Measurements from ENCODE around the gene COBLL1. TPM values are rescaled to one million over a fixed set of nuclear protein-coding genes. Genes with fewer than 3 reads are reported as not detected.

The COBLL1 gene
- polyA plus RNA-seq, 1 donor (not counting 4 experiments of a cell fraction or from before 2014, with no cell fraction given), result 14.9 TPM

DNA sequence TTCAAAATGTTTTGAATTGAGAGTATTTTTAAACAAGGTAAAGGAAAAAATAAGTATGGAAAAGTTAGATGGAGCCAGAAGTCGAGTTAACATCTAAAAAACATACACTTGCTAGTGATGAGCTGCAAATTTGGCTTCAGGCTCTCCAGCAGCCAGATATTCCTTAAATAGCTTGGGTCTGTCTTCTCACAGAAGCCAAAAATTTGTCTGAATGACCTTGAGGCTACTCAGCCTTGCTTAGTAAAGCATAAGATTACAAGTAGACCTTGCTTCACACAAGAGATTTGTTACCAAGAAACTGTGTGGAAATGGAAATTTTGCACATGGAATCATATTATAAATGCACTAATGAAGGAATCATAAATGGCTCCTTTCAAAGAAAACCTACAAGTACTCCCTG is 179.6 kb downstream of the COBLL1 start:
- Histone ChIP-seq H3K9ac (ENCODE audit: control insufficient read depth, extremely low read depth, insufficient read depth, low read length) (no peak overlapping the region), H3K27me3 (ENCODE audit: control insufficient read depth, extremely low read depth, insufficient read depth, low read length) (no peaks in the 10 kb centered on the region), H3K9me1 (ENCODE audit: control insufficient read depth, extremely low read depth, insufficient read depth, low read length) (no peaks in the 10 kb centered on the region), H2AFZ (ENCODE audit: control insufficient read depth, low read length) (no peak overlapping the region), H4K20me1 (ENCODE audit: control insufficient read depth, extremely low read depth, insufficient read depth, low read length) (no peaks in the 10 kb centered on the region), H3K4me1 (ENCODE audit: control insufficient read depth, extremely low read depth, insufficient read depth, low read length) (peaks cover 5% of the 10 kb centered on the region), H3K79me2 (ENCODE audit: control insufficient read depth, insufficient read depth, low read length) (no peaks in the 10 kb centered on the region), H3K4me2 (ENCODE audit: control insufficient read depth, extremely low read depth, insufficient read depth, low read depth, low read length) (no peak overlapping the region), H3K9me3 (ENCODE audit: control insufficient read depth, low read depth, low read length) (no peaks in the 10 kb centered on the region), H3K4me3 (ENCODE audit: control insufficient read depth in 2 of 3, extremely low read depth in 1 of 3, insufficient read depth in 2 of 3, low read depth in 1 of 3, low read length in 3 of 3) (no peak overlapping the region), H3K27ac (ENCODE audit: control insufficient read depth, insufficient read depth, low read length) (no peak overlapping the region), H3K36me3 (ENCODE audit: control insufficient read depth in 2 of 2, extremely low read depth in 1 of 2, insufficient read depth in 2 of 2, low read length in 2 of 2) (no peaks in the 10 kb centered on the region)
- FAIRE-seq (no peak), DNase-seq (ENCODE audit: low read depth, low spot score) (no peak)
- dilution Hi-C loops (cut with MboI; ENCODE audit: extremely low pct_ligation_motif_present, low sequenced_read_pairs), result no loop called here
- TF ChIP-seq EZH2 (IDR thresholded peaks at IDR 0.05; ENCODE audit: low read length), result no peak
- TF ChIP-seq, protein P1, sequence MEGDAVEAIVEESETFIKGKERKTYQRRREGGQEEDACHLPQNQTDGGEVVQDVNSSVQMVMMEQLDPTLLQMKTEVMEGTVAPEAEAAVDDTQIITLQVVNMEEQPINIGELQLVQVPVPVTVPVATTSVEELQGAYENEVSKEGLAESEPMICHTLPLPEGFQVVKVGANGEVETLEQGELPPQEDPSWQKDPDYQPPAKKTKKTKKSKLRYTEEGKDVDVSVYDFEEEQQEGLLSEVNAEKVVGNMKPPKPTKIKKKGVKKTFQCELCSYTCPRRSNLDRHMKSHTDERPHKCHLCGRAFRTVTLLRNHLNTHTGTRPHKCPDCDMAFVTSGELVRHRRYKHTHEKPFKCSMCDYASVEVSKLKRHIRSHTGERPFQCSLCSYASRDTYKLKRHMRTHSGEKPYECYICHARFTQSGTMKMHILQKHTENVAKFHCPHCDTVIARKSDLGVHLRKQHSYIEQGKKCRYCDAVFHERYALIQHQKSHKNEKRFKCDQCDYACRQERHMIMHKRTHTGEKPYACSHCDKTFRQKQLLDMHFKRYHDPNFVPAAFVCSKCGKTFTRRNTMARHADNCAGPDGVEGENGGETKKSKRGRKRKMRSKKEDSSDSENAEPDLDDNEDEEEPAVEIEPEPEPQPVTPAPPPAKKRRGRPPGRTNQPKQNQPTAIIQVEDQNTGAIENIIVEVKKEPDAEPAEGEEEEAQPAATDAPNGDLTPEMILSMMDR (optimal IDR thresholded peaks at IDR 0.05 in 1 of 3, IDR thresholded peaks at IDR 0.05 in 1 of 3, conservative IDR thresholded peaks at IDR 0.05 in 1 of 3; ENCODE audit: extremely low read depth in 1 of 3, insufficient read depth in 2 of 3, low read length in 3 of 3), result no peak

DNA sequence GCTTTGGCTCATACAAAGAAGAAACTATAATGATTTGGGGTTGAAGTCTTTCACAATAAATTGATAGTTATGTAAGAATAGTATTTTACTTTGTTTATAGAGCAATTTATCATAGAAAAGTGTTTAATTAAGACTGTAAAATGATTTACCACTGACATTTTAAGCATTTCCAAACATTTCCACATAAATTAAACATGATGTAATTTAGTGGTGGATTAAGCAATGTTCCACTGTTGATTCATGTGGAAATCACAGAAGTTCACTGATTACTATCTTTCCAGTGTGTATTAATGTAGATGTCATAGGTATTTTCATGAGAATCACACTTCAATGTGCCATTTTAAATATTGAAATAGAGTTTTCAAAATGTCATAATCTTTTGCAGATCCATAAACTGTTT is 180.3 kb downstream of the COBLL1 start:
- no peak for TF ChIP-seq EZH2 (IDR thresholded peaks at IDR 0.05; ENCODE audit: low read length)
- TF ChIP-seq, protein P1 (optimal IDR thresholded peaks at IDR 0.05 in 1 of 3, IDR thresholded peaks at IDR 0.05 in 1 of 3, conservative IDR thresholded peaks at IDR 0.05 in 1 of 3; ENCODE audit: extremely low read depth in 1 of 3, insufficient read depth in 2 of 3, low read length in 3 of 3), result no peak
- H3K4me2 ChIP-seq (ENCODE audit: control insufficient read depth, extremely low read depth, insufficient read depth, low read depth, low read length), result no peak overlapping the region
- no peak overlapping the region for H3K4me3 ChIP-seq (ENCODE audit: control insufficient read depth in 2 of 3, extremely low read depth in 1 of 3, insufficient read depth in 2 of 3, low read depth in 1 of 3, low read length in 3 of 3)
- no peaks in the 10 kb centered on the region for H3K79me2 ChIP-seq (ENCODE audit: control insufficient read depth, insufficient read depth, low read length)
- H3K9me3 ChIP-seq (ENCODE audit: control insufficient read depth, low read depth, low read length), result no peaks in the 10 kb centered on the region
- peaks cover 12% of the 10 kb centered on the region for H3K4me1 ChIP-seq (ENCODE audit: control insufficient read depth, extremely low read depth, insufficient read depth, low read length)
- no peaks in the 10 kb centered on the region for H3K9me1 ChIP-seq (ENCODE audit: control insufficient read depth, extremely low read depth, insufficient read depth, low read length)
- no peak overlapping the region for H3K27ac ChIP-seq (ENCODE audit: control insufficient read depth, insufficient read depth, low read length)
- DNase-seq (ENCODE audit: low read depth, low spot score) (no peak), FAIRE-seq (no peak)
- no peak overlapping the region for H2AFZ ChIP-seq (ENCODE audit: control insufficient read depth, low read length)
- no peaks in the 10 kb centered on the region for H3K36me3 ChIP-seq (ENCODE audit: control insufficient read depth in 2 of 2, extremely low read depth in 1 of 2, insufficient read depth in 2 of 2, low read length in 2 of 2)
- dilution Hi-C loops (cut with MboI; ENCODE audit: extremely low pct_ligation_motif_present, low sequenced_read_pairs), result no loop called here
- no peaks in the 10 kb centered on the region for H4K20me1 ChIP-seq (ENCODE audit: control insufficient read depth, extremely low read depth, insufficient read depth, low read length)
- no peaks in the 10 kb centered on the region for H3K27me3 ChIP-seq (ENCODE audit: control insufficient read depth, extremely low read depth, insufficient read depth, low read length)
- H3K9ac ChIP-seq (ENCODE audit: control insufficient read depth, extremely low read depth, insufficient read depth, low read length), result no peak overlapping the region
